ENCODE data around the gene RYR1. TPM values are rescaled to one million over a fixed set of nuclear protein-coding genes. Genes with fewer than 3 reads are reported as not detected.

The RYR1 gene
- total and polyA plus RNA-seq, 2 of the 13 experiments (the other 11 are each of a cell fraction or from before 2014, with no cell fraction given) = 0.03 TPM; not detected in 1

DNA sequence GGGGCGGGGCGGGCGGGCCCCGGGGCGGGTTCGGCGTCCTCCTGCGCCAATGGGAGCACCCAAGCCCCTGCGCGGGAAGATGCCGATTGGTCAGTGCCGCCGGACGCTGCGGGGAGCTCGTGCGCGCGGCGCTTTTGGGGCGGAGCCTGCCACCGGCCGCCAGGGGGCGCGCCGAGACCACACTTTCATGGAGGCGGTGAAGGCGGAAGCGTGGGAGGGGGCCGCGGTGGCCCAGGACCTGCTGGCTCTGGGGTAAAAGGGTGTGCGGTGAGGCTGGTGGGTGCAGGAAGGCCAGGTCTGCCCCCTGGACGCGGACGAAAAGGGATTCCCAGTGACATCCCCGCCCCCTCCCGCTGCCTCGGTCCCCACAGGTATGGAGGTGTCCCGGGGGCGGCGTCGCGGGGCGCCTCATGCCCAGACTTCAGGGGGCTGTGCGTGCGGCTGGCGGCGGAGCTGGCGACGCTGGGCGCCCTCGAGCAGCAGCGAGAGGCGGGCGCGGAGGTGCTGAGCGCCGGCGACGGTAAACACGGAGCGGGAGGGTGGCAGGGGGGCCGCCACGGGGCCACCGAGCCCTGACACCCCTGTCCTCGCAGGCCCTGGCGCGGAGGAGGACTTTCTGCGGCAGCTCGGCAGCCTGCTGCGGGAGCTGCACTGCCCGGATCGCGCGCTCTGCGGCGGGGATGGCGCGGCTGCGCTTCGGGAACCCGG is 30.4 kb upstream of the RYR1 start, which contains the start of gene FAM98C (continued):
- TF ChIP-seq ZBTB4 (CRISPR knock-in tag; IDR thresholded peaks at IDR 0.05; ENCODE audit: borderline replicate concordance) (peak; percentile 69; the same call in 1 of the 2 replicates), ZNF333 (CRISPR knock-in tag; IDR thresholded peaks at IDR 0.05; ENCODE audit: borderline replicate concordance) (no peak), HDAC2 (CRISPR knock-in tag; IDR thresholded peaks at IDR 0.05) (peak; percentile 42; the same call in 1 of the 2 replicates), RNF2 (conservative IDR thresholded peaks at IDR 0.05; ENCODE audit: low read depth) (peak; percentile 81; the same call in 1 of the 2 replicates), ZFY (CRISPR knock-in tag; IDR thresholded peaks at IDR 0.05) (peak; percentile 74), ZNF124 (CRISPR knock-in tag; IDR thresholded peaks at IDR 0.05) (peak; percentile 65; the same call in 1 of the 2 replicates), ATF4 (CRISPR knock-in tag; IDR thresholded peaks at IDR 0.05) (peak in 1 of 2 experiments; percentile 47; a peak in 1 of 4 replicates), SIX4 (CRISPR knock-in tag; IDR thresholded peaks at IDR 0.05) (no peak), CBX5 (CRISPR knock-in tag; IDR thresholded peaks at IDR 0.05; ENCODE audit: borderline replicate concordance) (no peak), MED1 (CRISPR knock-in tag; IDR thresholded peaks at IDR 0.05) (peak; percentile 73), SCMH1 (CRISPR knock-in tag; IDR thresholded peaks at IDR 0.05; ENCODE audit: borderline replicate concordance) (no peak), ARHGAP35 (CRISPR knock-in tag; IDR thresholded peaks at IDR 0.05; ENCODE audit: borderline replicate concordance) (peak; percentile 63; the same call in 1 of the 2 replicates), ZMAT5 (CRISPR knock-in tag; IDR thresholded peaks at IDR 0.05; ENCODE audit: borderline replicate concordance, low read depth) (no peak), ZNF616 (CRISPR knock-in tag; IDR thresholded peaks at IDR 0.05; ENCODE audit: low read depth) (peak; percentile 80), KLF6 (CRISPR knock-in tag; IDR thresholded peaks at IDR 0.05) (peak; percentile 83), MNT (IDR thresholded peaks at IDR 0.05) (0 out of 2 replicates have a peak, but pooled peaks have one; percentile 5), SKI (IDR thresholded peaks at IDR 0.05; ENCODE audit: partially characterized antibody) (peak; percentile 13), ZNF496 (CRISPR knock-in tag; IDR thresholded peaks at IDR 0.05; ENCODE audit: insufficient replicate concordance) (no peak), ZNF3 (CRISPR knock-in tag; IDR thresholded peaks at IDR 0.05) (no peak), ZNF558 (CRISPR knock-in tag; IDR thresholded peaks at IDR 0.05; ENCODE audit: borderline replicate concordance) (peak; percentile 94; the same call in 1 of the 2 replicates), POLR2G (IDR thresholded peaks at IDR 0.05; ENCODE audit: low read depth, low read length) (peak; percentile 64; the same call in 1 of the 2 replicates), NFRKB (IDR thresholded peaks at IDR 0.05) (no peak), ZNF580 (CRISPR knock-in tag; IDR thresholded peaks at IDR 0.05; ENCODE audit: borderline replicate concordance, low read depth) (peak; percentile 98)
